Measurements from ENCODE around the gene AMIGO1.
A peak's percentile ranks its signal among the peaks of the same experiment; 100 is the strongest.

AMIGO1 gene

GRCh38 chr1:109479901-109480300, 29.6 kb downstream of the AMIGO1 start:
- Histone ChIP-seq H3K14ac (ENCODE audit: low read length) (no peak overlapping the region), H3K4me2 (ENCODE audit: low read length) (no peak overlapping the region), H3K18ac (ENCODE audit: low read length) (no peak overlapping the region), H4K12ac (ENCODE audit: low read depth, low read length) (no peak overlapping the region), H4K8ac (ENCODE audit: low read depth, low read length) (no peak overlapping the region), H3K4ac (ENCODE audit: low read depth, low read length) (no peak overlapping the region), H4K91ac (ENCODE audit: low read depth, low read length) (no peak overlapping the region), H2BK120ac (ENCODE audit: insufficient read depth, low read length, poor library complexity) (no peak overlapping the region), H3K79me1 (ENCODE audit: low read length) (peaks cover 6% of the 10 kb centered on the region), H3K27ac (ENCODE audit: low read depth, low read length) (no peak overlapping the region), H3K9ac (ENCODE audit: low read length) (no peak overlapping the region), H3K9me3 (ENCODE audit: insufficient read depth, low read depth, low read length) (no peaks in the 10 kb centered on the region), H3K4me3 (ENCODE audit: low read depth, low read length) (no peak overlapping the region), H2BK12ac (ENCODE audit: low read length) (no peak overlapping the region), H3K23ac (ENCODE audit: low read length) (no peak overlapping the region), H3K79me2 (ENCODE audit: control insufficient read depth, insufficient read depth, low read length, poor library complexity) (peaks cover 4% of the 10 kb centered on the region), H2BK5ac (ENCODE audit: low read depth, low read length, poor library complexity) (no peak overlapping the region), H3K36me3 (ENCODE audit: control insufficient read depth in 1 of 2, insufficient read depth in 2 of 2, low read length in 2 of 2) (no peaks in the 10 kb centered on the region), H3K4me1 (ENCODE audit: control insufficient read depth in 1 of 2, insufficient read depth in 2 of 2, low read length in 2 of 2) (peaks cover 10 to 13% of the 10 kb centered on the region in 2 experiments), H2AFZ (ENCODE audit: insufficient read depth, low read length, poor library complexity) (no peak overlapping the region), H2AK5ac (ENCODE audit: low read length) (no peak overlapping the region), H3K27me3 (ENCODE audit: insufficient read depth, low read length) (no peaks in the 10 kb centered on the region)
- DNase-seq: no peak
- no CpG with 5 or more reads among the region's 3 CpGs for WGBS (ENCODE audit: extremely low coverage, insufficient coverage, insufficient read length)

GRCh38 chr1:109479311-109479710, 30.2 kb downstream of the AMIGO1 start:
- no peak overlapping the region for H2BK120ac ChIP-seq (ENCODE audit: insufficient read depth, low read length, poor library complexity)
- no peak overlapping the region for H2BK5ac ChIP-seq (ENCODE audit: low read depth, low read length, poor library complexity)
- no peak overlapping the region for H2AFZ ChIP-seq (ENCODE audit: insufficient read depth, low read length, poor library complexity)
- H3K36me3 ChIP-seq (ENCODE audit: control insufficient read depth in 1 of 2, insufficient read depth in 2 of 2, low read length in 2 of 2): no peaks in the 10 kb centered on the region
- H3K14ac ChIP-seq (ENCODE audit: low read length): no peak overlapping the region
- H3K27ac ChIP-seq (ENCODE audit: low read depth, low read length): no peak overlapping the region
- H4K91ac ChIP-seq (ENCODE audit: low read depth, low read length): no peak overlapping the region
- H3K9me3 ChIP-seq (ENCODE audit: insufficient read depth, low read depth, low read length): no peaks in the 10 kb centered on the region
- no peaks in the 10 kb centered on the region for H3K27me3 ChIP-seq (ENCODE audit: insufficient read depth, low read length)
- no peak overlapping the region for H3K4ac ChIP-seq (ENCODE audit: low read depth, low read length)
- no peak overlapping the region for H4K8ac ChIP-seq (ENCODE audit: low read depth, low read length)
- no peak overlapping the region for H2BK12ac ChIP-seq (ENCODE audit: low read length)
- no peak overlapping the region for H3K9ac ChIP-seq (ENCODE audit: low read length)
- no peak overlapping the region for H3K18ac ChIP-seq (ENCODE audit: low read length)
- peaks cover 4 to 7% of the 10 kb centered on the region in 2 experiments for H3K4me1 ChIP-seq (ENCODE audit: control insufficient read depth in 1 of 2, insufficient read depth in 2 of 2, low read length in 2 of 2)
- no peak overlapping the region for H3K23ac ChIP-seq (ENCODE audit: low read length)
- no CpG with 5 or more reads among the region's 5 CpGs for WGBS (ENCODE audit: extremely low coverage, insufficient coverage, insufficient read length)
- DNase-seq: no peak
- H2AK5ac ChIP-seq (ENCODE audit: low read length): no peak overlapping the region
- peaks cover 4% of the 10 kb centered on the region for H3K79me1 ChIP-seq (ENCODE audit: low read length)
- no peak overlapping the region for H3K4me3 ChIP-seq (ENCODE audit: low read depth, low read length)
- peaks cover 4% of the 10 kb centered on the region for H3K79me2 ChIP-seq (ENCODE audit: control insufficient read depth, insufficient read depth, low read length, poor library complexity)
- H4K12ac ChIP-seq (ENCODE audit: low read depth, low read length): no peak overlapping the region
- H3K4me2 ChIP-seq (ENCODE audit: low read length): no peak overlapping the region

GRCh38 chr1:109478806-109479205, 30.7 kb downstream of the AMIGO1 start:
- H2BK5ac ChIP-seq (ENCODE audit: low read depth, low read length, poor library complexity): no peak overlapping the region
- H3K79me1 ChIP-seq (ENCODE audit: low read length): peaks cover under 1% of the 10 kb centered on the region
- H3K9me3 ChIP-seq (ENCODE audit: insufficient read depth, low read depth, low read length): no peaks in the 10 kb centered on the region
- H3K27me3 ChIP-seq (ENCODE audit: insufficient read depth, low read length): no peaks in the 10 kb centered on the region
- H2BK12ac ChIP-seq (ENCODE audit: low read length): no peak overlapping the region
- H4K12ac ChIP-seq (ENCODE audit: low read depth, low read length): no peak overlapping the region
- H4K91ac ChIP-seq (ENCODE audit: low read depth, low read length): no peak overlapping the region
- no peak overlapping the region for H3K18ac ChIP-seq (ENCODE audit: low read length)
- H3K4me3 ChIP-seq (ENCODE audit: low read depth, low read length): no peak overlapping the region
- H2BK120ac ChIP-seq (ENCODE audit: insufficient read depth, low read length, poor library complexity): no peak overlapping the region
- H3K23ac ChIP-seq (ENCODE audit: low read length): no peak overlapping the region
- H3K4ac ChIP-seq (ENCODE audit: low read depth, low read length): no peak overlapping the region
- no peak overlapping the region for H2AK5ac ChIP-seq (ENCODE audit: low read length)
- peaks cover 4 to 5% of the 10 kb centered on the region in 2 experiments for H3K4me1 ChIP-seq (ENCODE audit: control insufficient read depth in 1 of 2, insufficient read depth in 2 of 2, low read length in 2 of 2)
- no CpG with 5 or more reads among the region's 7 CpGs for WGBS (ENCODE audit: extremely low coverage, insufficient coverage, insufficient read length)
- H2AFZ ChIP-seq (ENCODE audit: insufficient read depth, low read length, poor library complexity): no peak overlapping the region
- no peak overlapping the region for H3K27ac ChIP-seq (ENCODE audit: low read depth, low read length)
- no peak overlapping the region for H3K9ac ChIP-seq (ENCODE audit: low read length)
- peaks cover under 1% of the 10 kb centered on the region for H3K79me2 ChIP-seq (ENCODE audit: control insufficient read depth, insufficient read depth, low read length, poor library complexity)
- H4K8ac ChIP-seq (ENCODE audit: low read depth, low read length): no peak overlapping the region
- peak; percentile 27 to 46 for DNase-seq
- no peak overlapping the region for H3K4me2 ChIP-seq (ENCODE audit: low read length)
- H3K14ac ChIP-seq (ENCODE audit: low read length): no peak overlapping the region
- H3K36me3 ChIP-seq (ENCODE audit: control insufficient read depth in 1 of 2, insufficient read depth in 2 of 2, low read length in 2 of 2): no peaks in the 10 kb centered on the region

- Histone ChIP-seq H3K36me3 (ENCODE audit: control insufficient read depth in 1 of 2, insufficient read depth in 2 of 2, low read length in 2 of 2) (no peaks in the 10 kb centered on the region), H3K27ac (ENCODE audit: low read depth, low read length) (no peak overlapping the region), H3K79me1 (ENCODE audit: low read length) (no peaks in the 10 kb centered on the region), H3K14ac (ENCODE audit: low read length) (no peak overlapping the region), H3K4ac (ENCODE audit: low read depth, low read length) (no peak overlapping the region), H3K4me3 (ENCODE audit: low read depth, low read length) (no peak overlapping the region), H3K9me3 (ENCODE audit: insufficient read depth, low read depth, low read length) (no peaks in the 10 kb centered on the region), H3K4me1 (ENCODE audit: control insufficient read depth in 1 of 2, insufficient read depth in 2 of 2, low read length in 2 of 2) (no peaks in the 10 kb centered on the region), H3K4me2 (ENCODE audit: low read length) (no peak overlapping the region), H2AFZ (ENCODE audit: insufficient read depth, low read length, poor library complexity) (no peak overlapping the region), H3K79me2 (ENCODE audit: control insufficient read depth, insufficient read depth, low read length, poor library complexity) (no peaks in the 10 kb centered on the region), H3K23ac (ENCODE audit: low read length) (no peak overlapping the region), H3K9ac (ENCODE audit: low read length) (no peak overlapping the region), H4K91ac (ENCODE audit: low read depth, low read length) (no peak overlapping the region), H4K12ac (ENCODE audit: low read depth, low read length) (no peak overlapping the region), H2BK120ac (ENCODE audit: insufficient read depth, low read length, poor library complexity) (no peak overlapping the region), H2AK5ac (ENCODE audit: low read length) (no peak overlapping the region), H2BK5ac (ENCODE audit: low read depth, low read length, poor library complexity) (no peak overlapping the region), H2BK12ac (ENCODE audit: low read length) (no peak overlapping the region), H3K18ac (ENCODE audit: low read length) (no peak overlapping the region), H3K27me3 (ENCODE audit: insufficient read depth, low read length) (no peaks in the 10 kb centered on the region), H4K8ac (ENCODE audit: low read depth, low read length) (no peak overlapping the region)
- DNase-seq: no peak
- WGBS (ENCODE audit: extremely low coverage, insufficient coverage, insufficient read length): no CpG with 5 or more reads among the region's 6 CpGs
These were observed 31.7 kb downstream of the AMIGO1 start for GRCh38 chr1:109477821-109478220.

Measured in trophoblast cell (in vitro differentiated cells and primary cell).